Daoy (cell line): ENCODE data around the gene TRMT2A. TPM values are rescaled to one million over a fixed set of nuclear protein-coding genes. Genes with fewer than 3 reads are reported as not detected.
A peak's percentile ranks its signal among the peaks of the same experiment; 100 is the strongest.

ENCODE experiments used
- DNase-seq: peaks from one replicate; pipeline ENCODE4 v3.0.0-alpha.2; 2015; ENCODE audit warnings: low read depth
- total RNA-seq: library from RNA; depleted of rRNA; stranded (reverse); fragments of >200 nt; shearing (Covaris generic); gene quantifications from 2 replicates; pipeline ENCODE4 v1.2.3, GENCODE V29; 2014; rRNA removed

Gene TRMT2A
- total RNA-seq, 1 experiment from 2014 or later: 41.3 TPM

GRCh38 chr22:20063271-20064139 is 53.5 kb downstream of the TRMT2A start:
- no peak for DNase-seq

- DNase-seq: peak; percentile 79
Observed at GRCh38 chr22:20062766-20063083, 54.3 kb downstream of the TRMT2A start.

GRCh38 chr22:20062043-20062765 is 54.8 kb downstream of the TRMT2A start:
- DNase-seq: no peak

Other genes with a start within 250 kb of the TRMT2A start
- 128 and 166 TPM in 2 replicates for gene COMT, start 175.5 kb downstream of the TRMT2A start, total RNA-seq
- gene TXNRD2, start 175.4 kb downstream of the TRMT2A start, total RNA-seq: 31.9 and 40.2 TPM in 2 replicates
- 3.4 and 6.2 TPM in 2 replicates for gene ARVCF, start 100.4 kb downstream of the TRMT2A start, total RNA-seq
- gene TANGO2, start 96.1 kb downstream of the TRMT2A start, total RNA-seq: 17.3 and 21.1 TPM in 2 replicates
- 22.3 and 27.9 TPM in 2 replicates for gene DGCR8, start 37.0 kb downstream of the TRMT2A start, total RNA-seq
- 1,098 and 1,301 TPM in 2 replicates for gene RANBP1, start 1.1 kb downstream of the TRMT2A start, total RNA-seq
- gene ZDHHC8, start 14.6 kb upstream of the TRMT2A start, total RNA-seq: 3.3 and 20.7 TPM in 2 replicates
- gene CCDC188, start 33.8 kb upstream of the TRMT2A start, total RNA-seq: 0.51 TPM in 1 of 2 replicates, not detected in the other
- 1.7 and 5.1 TPM in 2 replicates for gene RTN4R, start 151.1 kb upstream of the TRMT2A start, total RNA-seq
- 59.8 and 69.1 TPM in 2 replicates for gene DGCR6L, start 202.8 kb upstream of the TRMT2A start, total RNA-seq